Measurements from ENCODE around the gene AATF. TPM values are rescaled to one million over a fixed set of nuclear protein-coding genes. Genes with fewer than 3 reads are reported as not detected.

Gene AATF
- total RNA-seq, 1 experiment from 2014 or later, result 61.0 TPM

GRCh38 chr17:37096071-37096470 lies 147.3 kb downstream of the AATF start (continued):
- TF ChIP-seq AR (CRISPR knock-in tag; IDR thresholded peaks at IDR 0.05) (no peak), ESRRA (CRISPR knock-in tag; IDR thresholded peaks at IDR 0.05; ENCODE audit: borderline replicate concordance) (no peak), USF1 (CRISPR knock-in tag; IDR thresholded peaks at IDR 0.05) (no peak), MAX (CRISPR knock-in tag; IDR thresholded peaks at IDR 0.05) (no peak), ATF6 (CRISPR knock-in tag; IDR thresholded peaks at IDR 0.05) (no peak), ZNF396 (CRISPR knock-in tag; IDR thresholded peaks at IDR 0.05; ENCODE audit: borderline replicate concordance) (no peak), E2F4 (CRISPR knock-in tag; IDR thresholded peaks at IDR 0.05; ENCODE audit: borderline replicate concordance, low read depth) (no peak), GTF2I (CRISPR knock-in tag; conservative IDR thresholded peaks at IDR 0.05) (no peak), NR1H2 (CRISPR knock-in tag; IDR thresholded peaks at IDR 0.05) (no peak), ZBTB43 (CRISPR knock-in tag; IDR thresholded peaks at IDR 0.05) (no peak)

GRCh38 chr17:37097154-37097553 lies 148.4 kb downstream of the AATF start:
- no peak overlapping the region for H3K27ac Mint-ChIP-seq
- no peak for DNase-seq (ENCODE audit: low spot score)
- H3K4me3 Mint-ChIP-seq, result no peak overlapping the region
- POLR2A ChIA-PET, result no interaction called here
- peaks cover 65% of the 10 kb centered on the region for H3K36me3 Mint-ChIP-seq
- no peak for ATAC-seq
- CTCF ChIA-PET, result no interaction called here
- peaks cover 14% of the 10 kb centered on the region for H3K4me1 Mint-ChIP-seq
- no peaks in the 10 kb centered on the region for H3K9me3 Mint-ChIP-seq
- no peaks in the 10 kb centered on the region for H3K27me3 Mint-ChIP-seq (ENCODE audit: low read depth)
- no peak for TF ChIP-seq GRHL2 (CRISPR knock-in tag; IDR thresholded peaks at IDR 0.05; ENCODE audit: insufficient replicate concordance, severe bottlenecking)
- no peak for TF ChIP-seq ZSCAN18 (CRISPR knock-in tag; IDR thresholded peaks at IDR 0.05)
- TF ChIP-seq NR1H2 (CRISPR knock-in tag; IDR thresholded peaks at IDR 0.05), result no peak
- no peak for TF ChIP-seq E2F4 (CRISPR knock-in tag; IDR thresholded peaks at IDR 0.05; ENCODE audit: borderline replicate concordance, low read depth)
- TF ChIP-seq ZNF416 (CRISPR knock-in tag; IDR thresholded peaks at IDR 0.05), result no peak
- no peak for TF ChIP-seq NFATC4 (CRISPR knock-in tag; IDR thresholded peaks at IDR 0.05)
- TF ChIP-seq HMGXB4 (CRISPR knock-in tag; IDR thresholded peaks at IDR 0.05), result no peak
- TF ChIP-seq ZNF232 (CRISPR knock-in tag; IDR thresholded peaks at IDR 0.05), result no peak
- no peak for TF ChIP-seq IRF2 (CRISPR knock-in tag; IDR thresholded peaks at IDR 0.05; ENCODE audit: borderline replicate concordance, low read depth)
- no peak for TF ChIP-seq STAT6 (CRISPR knock-in tag; conservative IDR thresholded peaks at IDR 0.05; ENCODE audit: low read depth)
- TF ChIP-seq FOXJ3 (CRISPR knock-in tag; IDR thresholded peaks at IDR 0.05; ENCODE audit: borderline replicate concordance), result no peak

Data from WTC11 (cell line).